Measurements from ENCODE around the gene PRKCD.
A peak's percentile ranks its signal among the peaks of the same experiment; 100 is the strongest.

PRKCD gene

DNA sequence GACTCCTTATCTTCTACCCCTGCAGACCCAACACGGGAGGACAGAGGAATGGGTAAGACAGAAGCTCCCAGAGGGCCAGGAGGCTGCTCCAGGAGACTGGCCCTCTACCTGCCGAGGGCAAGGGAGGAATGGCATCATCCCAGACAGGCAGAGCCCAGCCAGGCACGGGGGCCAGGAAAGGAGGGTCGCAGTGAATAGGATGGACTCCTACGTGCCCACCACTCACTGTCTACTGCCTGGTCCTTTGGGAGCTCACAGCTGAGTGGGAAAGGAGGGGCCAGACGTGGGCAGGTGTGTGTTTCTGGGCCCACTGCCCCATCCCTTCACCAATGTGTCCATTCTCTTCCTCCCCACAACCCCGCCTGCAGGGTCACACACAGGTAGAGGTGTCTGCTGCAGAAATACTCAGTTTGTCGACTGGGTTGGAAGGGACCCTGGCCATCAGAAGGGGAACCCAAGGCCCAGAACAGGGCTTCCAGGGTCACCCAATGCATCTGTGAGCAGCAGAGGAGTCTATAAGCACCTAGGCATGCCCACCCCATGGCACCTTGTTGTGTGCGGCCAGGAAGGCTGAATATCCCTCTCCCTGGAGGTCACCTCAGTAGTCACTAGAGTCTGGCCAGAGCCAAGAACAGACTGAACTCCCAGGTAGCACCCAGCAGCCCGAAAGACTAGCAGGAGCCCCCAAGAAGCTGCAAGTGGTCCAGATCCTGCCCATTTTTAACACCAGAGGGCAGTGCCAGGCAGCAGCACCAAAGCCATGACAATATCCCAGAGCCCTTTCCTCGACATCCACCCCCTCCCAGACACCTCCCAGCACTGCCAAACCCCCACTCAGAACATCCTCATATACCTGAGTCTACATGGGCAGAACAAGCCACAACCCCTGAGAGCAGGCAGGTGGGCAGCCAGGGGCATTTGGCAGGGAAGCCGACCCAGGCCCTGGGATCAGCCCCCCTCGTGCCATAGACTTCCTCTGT, 70.8 kb downstream of the PRKCD start:
- DNase-seq (ENCODE audit: low read depth, low spot score), result peak; percentile 17

DNA sequence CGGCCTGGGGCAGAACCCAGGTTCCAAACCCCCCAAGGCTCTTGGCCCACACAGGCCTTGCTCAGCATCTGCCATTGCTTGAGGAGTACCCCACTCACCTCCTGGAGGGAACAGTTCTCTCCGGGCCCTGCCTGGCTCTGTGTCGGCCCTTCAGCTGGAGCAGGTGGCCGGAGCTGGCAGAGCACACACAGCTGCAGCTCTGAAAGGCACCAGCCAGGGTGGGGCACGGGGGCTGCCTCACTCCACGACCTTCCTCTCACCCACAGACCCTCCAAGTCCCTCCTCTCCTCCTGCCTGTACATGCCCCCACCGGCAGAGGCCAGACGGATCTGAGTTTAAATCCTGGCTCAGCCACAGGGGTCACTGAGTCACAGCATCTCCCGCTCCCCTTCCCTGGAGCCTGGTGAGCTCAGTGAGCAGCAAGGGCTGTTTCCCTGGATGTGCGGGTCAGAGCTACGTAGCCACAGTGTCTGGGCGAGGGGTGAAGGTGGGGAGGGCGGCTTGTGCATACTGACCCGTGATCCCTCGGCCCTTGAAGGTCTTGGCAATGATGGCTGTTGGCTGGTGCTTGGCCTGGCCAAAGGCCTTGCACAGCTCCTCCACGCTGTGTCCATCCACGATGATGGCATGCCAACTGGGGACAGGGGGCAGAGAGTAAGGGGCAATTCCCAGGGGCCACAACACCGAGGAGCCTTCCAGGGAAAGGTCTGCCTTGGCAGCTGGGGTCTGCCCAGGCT, 71.8 kb downstream of the PRKCD start:
- DNase-seq (ENCODE audit: low read depth, low spot score), result peak; percentile 1

DNA sequence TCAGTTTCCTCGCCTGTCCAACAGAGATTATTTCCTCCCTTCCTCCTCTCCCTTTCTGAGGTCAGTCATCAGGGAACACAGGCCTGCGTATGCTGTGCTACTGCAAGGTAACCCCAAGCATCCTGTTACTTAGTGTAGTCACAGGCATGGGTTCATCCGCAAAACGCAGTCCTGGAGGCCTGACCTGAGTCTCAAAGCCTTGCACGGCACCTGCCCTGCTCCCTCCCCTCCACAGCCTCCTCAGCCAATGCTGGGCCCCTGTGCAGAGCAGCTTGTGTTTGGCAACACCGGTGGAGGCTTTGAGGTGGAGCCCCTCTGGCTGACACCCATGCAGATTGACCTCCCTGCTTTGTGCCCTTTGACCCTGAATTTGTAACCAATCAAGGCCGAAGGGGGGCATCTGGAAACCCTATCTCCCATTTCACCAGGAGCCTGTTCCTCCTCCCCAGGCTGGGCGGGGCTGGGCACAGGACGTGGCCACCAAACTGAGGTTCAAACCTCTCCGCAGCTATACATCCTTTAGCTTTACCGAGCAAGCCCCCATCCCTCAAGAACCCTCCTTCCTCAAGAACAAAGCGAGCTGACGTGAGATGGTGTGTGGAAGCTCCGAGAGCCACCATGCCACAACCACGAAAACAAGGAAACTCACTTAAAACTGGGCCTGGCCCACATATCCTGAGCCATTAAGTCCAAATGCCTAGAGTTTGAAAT, 73.3 kb downstream of the PRKCD start:
- DNase-seq (ENCODE audit: low read depth, low spot score), result no peak

DNA sequence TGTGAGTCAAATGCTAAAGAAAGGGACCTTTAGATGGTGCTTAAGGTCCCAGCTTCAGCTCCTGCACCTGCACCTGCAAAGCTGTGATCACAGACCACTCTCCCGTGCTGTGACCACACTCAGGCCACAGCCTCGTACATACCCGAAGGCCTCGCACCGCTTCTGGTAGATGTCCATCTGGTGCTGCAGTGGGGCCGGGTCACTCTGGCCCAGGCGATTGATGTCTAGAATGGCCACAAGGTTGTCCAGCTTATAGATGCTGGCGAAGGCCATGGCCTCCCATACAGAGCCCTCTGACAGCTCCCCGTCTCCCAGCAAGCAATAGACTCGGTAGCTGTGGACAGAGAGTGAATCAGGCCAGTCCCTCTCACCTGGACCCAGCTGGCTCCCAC, 73.8 kb downstream of the PRKCD start:
- DNase-seq (ENCODE audit: low read depth, low spot score), result no peak

DNA sequence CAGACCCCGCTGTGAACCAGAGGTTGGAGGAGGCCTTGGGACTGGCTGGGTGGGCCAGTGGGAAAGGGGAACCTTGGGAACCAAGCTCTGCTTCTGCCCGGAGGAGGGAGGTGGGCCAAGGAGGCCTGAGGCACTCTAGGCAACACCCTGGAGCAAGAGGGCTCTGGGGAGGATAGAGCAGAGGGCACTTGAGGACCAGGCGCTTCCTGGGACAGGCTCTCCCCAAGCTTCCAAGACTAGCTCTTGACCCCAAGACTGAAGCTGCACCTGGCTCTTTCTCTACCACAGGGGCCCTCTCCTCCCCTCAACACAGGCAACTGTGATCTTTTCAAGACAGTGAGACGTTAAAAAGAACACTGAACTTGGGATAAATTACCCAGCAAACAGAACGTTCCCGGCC, 74.5 kb downstream of the PRKCD start:
- DNase-seq (ENCODE audit: low read depth, low spot score), result no peak

DNA sequence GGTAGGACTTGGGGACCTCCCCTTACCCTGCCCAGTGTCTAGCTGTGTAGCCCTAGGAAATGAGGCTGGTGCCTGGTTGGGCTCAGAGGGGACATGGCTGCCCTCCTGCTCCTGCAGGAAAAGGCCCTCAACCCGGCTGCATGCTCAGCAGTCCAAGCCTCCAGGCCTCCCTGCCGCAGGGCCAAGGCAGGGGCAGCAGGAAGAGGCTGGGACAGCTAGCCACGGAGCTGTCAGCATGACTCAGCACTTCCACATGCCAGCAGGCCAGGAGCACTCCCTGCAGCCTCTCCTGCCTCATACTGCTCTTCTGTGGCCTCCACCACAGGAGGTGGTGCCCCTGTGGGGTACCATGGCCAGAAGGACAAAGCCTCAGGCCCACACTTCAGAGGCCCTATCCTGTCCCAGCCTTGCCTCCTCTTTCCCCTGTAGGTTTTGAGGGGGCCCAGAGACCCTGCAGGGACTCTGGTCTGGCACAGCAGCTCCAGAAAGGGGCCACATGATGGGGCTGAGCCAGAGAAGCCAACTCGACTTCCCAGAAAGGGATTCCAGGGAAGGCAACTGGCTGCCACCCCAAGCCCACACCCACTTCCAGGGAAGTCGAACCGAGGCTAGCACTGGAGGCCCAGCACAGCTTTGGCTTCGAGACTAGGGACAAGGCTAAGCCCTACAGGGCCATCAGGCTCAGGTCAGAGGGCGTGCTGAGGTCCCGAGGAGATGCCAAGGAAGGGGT, 75.3 kb downstream of the PRKCD start:
- peak; percentile 85 for DNase-seq (ENCODE audit: low read depth, low spot score)

DNA sequence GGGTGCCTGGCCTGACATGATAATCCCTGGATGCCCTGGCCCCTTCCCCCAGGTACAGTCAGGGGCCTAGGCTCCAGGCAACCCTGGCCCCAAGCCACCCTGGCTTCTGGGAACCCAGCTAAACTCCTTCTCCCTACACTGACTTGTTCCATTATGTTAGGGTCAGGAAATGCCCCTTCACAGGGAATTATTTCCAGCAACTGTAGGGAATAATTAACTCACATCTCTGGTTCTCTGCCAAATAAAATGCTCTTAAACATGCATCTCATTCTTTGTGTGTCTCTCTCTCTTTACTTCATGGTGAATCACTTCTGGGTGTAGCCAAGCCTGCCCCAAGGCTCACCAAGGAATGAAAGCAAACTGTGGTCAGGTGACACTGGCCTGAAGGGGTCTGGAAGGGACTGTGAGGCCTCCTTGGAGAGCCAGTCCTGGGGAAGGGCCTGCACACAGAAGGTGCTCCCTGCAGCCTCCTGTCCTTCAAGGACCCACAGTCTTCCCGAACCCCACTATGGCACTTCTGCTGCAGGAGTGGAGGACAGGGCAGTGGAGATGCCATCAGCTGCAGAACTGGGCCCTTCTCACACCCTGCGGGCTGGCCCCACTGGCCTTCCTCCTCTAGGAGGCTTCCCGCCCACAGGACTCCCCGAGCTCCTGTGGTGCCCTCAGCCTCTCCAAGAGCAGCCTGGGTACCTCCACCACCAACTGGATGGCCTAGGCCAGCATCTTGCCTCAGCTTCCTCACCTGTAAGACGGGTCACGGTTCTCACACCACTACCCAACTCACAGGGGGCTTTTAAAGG, 77.2 kb downstream of the PRKCD start:
- DNase-seq (ENCODE audit: low read depth, low spot score), result no peak

DNA sequence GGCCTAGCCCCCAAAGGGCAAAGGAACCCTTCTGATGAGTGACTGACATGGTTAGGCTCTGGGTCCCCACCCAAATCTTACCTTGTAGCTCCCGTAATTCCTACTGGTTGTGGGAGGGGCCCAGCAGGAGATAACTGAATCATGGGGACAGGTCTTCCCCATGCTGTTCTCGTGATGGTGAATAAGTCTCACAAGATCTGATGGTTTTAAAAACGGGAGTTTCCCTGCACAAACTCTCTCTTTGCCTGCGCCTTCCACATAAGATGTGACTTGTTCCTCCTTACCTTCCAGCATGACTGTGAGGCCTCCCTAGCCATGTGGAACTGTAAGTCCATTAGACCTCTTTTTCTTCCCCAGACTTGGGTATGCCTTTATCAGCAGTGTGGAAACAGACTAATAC, 77.9 kb downstream of the PRKCD start:
- no peak for DNase-seq (ENCODE audit: low read depth, low spot score)

DNA sequence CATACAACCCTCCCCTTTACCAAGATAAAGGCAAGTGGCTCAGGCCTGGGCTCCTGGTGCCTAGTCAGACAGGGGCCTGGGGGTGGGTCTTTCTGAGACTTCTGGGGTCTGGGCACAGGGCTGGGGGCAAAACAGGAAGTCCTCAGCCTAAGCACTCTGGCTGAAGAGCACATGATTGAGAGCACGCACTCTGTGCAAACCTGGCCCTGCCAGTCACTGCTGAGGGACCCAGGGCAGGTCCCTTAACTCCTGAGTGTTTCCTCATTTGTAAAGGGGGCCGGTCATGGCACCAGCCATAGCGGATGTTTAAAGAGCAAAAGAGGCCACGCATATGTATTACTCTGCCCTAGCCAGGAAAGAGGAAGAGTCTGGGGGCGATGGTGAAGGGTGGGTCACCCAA, 78.8 kb downstream of the PRKCD start:
- DNase-seq (ENCODE audit: low read depth, low spot score), result no peak

DNA sequence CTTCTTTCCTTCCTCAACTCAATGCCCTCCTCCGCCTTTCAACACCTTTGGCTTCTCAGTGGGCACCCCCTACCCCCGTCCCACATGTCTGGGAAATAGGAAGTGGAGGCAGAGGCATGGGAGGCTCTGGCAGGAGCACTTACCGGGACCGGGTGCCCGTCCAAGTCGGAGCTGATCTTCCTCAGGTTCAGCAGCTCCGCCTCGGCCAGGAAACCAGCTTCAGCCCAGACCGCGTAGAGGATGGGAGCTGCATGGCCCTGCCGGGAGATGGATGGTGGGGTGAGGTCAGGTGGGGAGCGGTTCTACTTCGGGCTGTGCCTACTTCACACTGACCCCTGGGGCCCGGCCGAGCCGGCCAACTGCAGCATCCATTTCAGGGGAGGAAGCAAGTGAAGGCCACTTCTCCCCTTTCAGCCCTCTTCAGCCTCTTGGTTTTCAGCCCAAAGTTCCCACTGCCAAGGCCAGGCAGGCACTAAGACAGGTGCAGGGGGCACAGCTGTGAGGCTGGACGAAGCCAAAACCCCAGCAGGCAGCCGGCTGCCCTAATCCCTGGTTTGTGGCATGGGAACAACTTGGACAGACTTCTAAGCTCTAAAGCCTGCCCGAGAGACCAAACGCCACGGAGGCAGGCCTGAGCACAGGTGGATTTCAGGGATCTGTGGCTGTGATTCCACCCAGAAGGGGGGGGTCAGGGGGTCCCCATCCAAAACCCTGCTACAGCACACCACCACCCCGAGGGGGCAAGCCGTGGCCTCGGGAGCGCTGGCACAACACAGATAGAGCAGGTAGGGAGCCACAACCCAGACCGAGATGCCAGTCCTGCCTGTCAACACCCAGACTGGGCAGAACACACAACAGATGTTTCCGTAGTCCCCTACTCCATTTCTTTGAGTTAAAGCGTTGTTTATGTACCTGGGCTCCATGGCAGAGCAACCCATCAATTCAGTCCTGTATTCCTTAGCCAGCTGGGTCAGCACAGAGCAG, 80.3 kb downstream of the PRKCD start:
- no peak for DNase-seq (ENCODE audit: low read depth, low spot score)

DNA sequence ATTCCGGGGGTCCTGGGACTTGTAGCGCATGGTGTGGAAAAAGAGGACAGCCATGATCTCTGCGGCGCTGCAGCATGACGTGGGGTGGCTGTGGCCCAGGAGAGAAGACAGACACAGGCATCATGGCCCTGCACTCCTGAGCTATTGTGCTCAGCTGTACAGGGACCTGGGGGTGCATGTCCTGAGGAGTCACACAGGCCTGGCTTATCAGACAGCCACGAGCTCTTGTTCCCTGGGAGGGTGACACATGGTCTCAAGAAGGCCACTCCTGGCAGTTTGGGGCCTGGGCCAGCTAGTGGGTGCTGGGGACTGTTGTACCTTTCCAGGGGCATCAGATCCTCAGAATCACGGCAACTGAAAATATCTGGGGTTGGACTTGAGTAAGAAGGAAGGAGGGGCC, 81.1 kb downstream of the PRKCD start:
- DNase-seq (ENCODE audit: low read depth, low spot score), result no peak

Data from ELF-1 (cell line).